MG63 (cell line): ENCODE results near the gene SPRR2B. TPM values are rescaled to one million over a fixed set of nuclear protein-coding genes. Genes with fewer than 3 reads are reported as not detected.
"Not testable (repeated sequence)": the region's sequence is repeated elsewhere in the genome, so short reads cannot be mapped to it uniquely, and the experiment has no call there.

Experiments
- DNase-seq: peaks from one replicate; pipeline ENCODE4 v3.0.0-alpha.2; 2020
- H3K27me3 ChIP-seq: fragments of 250-450 bp; sonication (Bioruptor Pico); 2 replicates; pipeline ENCODE4 v1.5.1; 2020; ENCODE audit warnings: mild to moderate bottlenecking, moderate library complexity
- H3K36me3 ChIP-seq: fragments of 250-450 bp; sonication (Bioruptor Pico); 2 replicates; pipeline ENCODE4 v1.5.1; 2020; ENCODE audit warnings: mild to moderate bottlenecking, moderate library complexity
- H3K4me3 ChIP-seq: fragments of 250-450 bp; sonication (Bioruptor Pico); 2 replicates; pipeline ENCODE4 v1.5.1; 2020; ENCODE audit warnings: mild to moderate bottlenecking, moderate library complexity
- H3K9me3 ChIP-seq: fragments of 250-450 bp; sonication (Bioruptor Pico); 2 replicates; pipeline ENCODE4 v1.5.1; 2020; ENCODE audit warnings: mild to moderate bottlenecking, moderate library complexity
- total RNA-seq: library from RNA; depleted of rRNA; stranded (reverse); fragments of >200 nt; shearing (Covaris generic); gene quantifications from 2 replicates; pipeline ENCODE4 v1.2.3, GENCODE V29; 2014; ENCODE audit warnings: low replicate concordance

Gene SPRR2B
- total RNA-seq, 1 experiment from 2014 or later = not detected

DNA sequence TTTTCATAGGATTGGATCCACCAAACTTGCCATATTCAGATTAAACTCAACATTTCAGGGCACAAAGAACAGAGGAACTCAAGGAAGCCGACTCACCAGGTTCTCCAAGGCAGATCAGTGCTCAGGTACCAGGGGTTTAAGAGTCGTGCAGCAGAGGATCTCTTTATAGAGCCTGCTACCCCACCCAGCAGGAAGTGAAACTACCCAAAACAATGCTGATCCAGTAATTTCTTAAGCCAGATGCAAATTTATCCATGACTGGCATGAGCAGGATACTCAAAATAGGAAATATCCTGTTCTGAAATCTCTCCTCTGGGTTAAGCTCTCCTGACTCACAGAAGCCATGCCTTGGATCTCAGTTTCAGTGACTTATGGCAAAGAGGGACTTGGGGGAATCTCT lies 14.0 kb downstream of the SPRR2B start, which contains the start of gene SPRR2A:
Gene SPRR2A (minus strand): TSS at position 138 of the 400 bp plus-strand sequence. CDS start 777 bp downstream, outside the sequence.
- DNase-seq = no peak
- H3K36me3 ChIP-seq = no peaks in the 10 kb centered on the region

GRCh38 chr1:153056111-153056510 lies 15.3 kb downstream of the SPRR2B start:
- H3K36me3 ChIP-seq, DNase-seq, H3K4me3 ChIP-seq, H3K9me3 ChIP-seq: not testable (repeated sequence)
- peaks cover 20% of the 10 kb centered on the region for H3K27me3 ChIP-seq

More for the DNA sequence above, 14.0 kb downstream of the SPRR2B start, which contains the start of gene SPRR2A:
- peaks cover 16% of the 10 kb centered on the region for H3K27me3 ChIP-seq
- H3K9me3 ChIP-seq = no peaks in the 10 kb centered on the region
- H3K4me3 ChIP-seq = no peak within 1 kb of the TSS

- Histone ChIP-seq H3K27me3 (peaks cover 16% of the 10 kb centered on the region), H3K9me3 (no peaks in the 10 kb centered on the region), H3K4me3 (no peak overlapping the region), H3K36me3 (no peaks in the 10 kb centered on the region)
- DNase-seq = no peak
These were observed 22.2 kb downstream of the SPRR2B start for GRCh38 chr1:153049211-153049610.

DNA sequence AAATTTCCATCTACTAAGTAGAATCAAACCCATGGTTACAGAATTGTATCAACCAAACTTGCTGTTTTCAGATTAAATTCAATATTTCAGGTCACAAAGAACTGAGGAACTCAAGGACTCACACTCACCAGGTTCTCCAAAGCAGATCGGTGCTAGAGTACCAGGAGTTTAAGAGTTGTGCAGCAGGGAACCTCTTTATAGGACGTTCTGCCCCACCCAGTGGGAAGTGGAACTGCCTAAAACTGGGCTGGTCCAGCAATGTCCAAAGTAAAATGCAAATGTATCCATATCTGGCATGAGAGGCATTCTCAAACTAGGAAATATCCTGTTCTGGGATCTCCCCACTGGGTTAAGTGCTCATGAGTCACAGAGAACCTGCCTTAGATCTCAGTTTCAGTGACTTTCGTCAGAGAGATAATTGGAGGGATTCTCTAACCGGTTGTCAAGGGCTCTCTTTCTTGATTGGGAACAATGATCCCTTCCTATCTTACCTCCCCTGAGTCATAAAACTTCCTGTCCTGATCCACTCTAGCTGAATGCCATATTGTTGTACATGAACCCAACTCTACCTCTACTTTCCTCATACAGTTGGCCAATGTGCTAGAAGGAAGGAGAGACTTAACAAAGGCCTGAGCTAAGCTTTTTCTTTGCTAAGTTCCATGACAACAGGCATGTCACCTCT lies 30.3 kb downstream of the SPRR2B start, which contains the start of gene SPRR2D:
Gene SPRR2D (minus strand): TSS at position 171 of the 682 bp plus-strand sequence. CDS start 774 bp downstream, outside the sequence.
- Histone ChIP-seq H3K9me3 (no peaks in the 10 kb centered on the region), H3K36me3 (no peaks in the 10 kb centered on the region), H3K4me3 (no peak within 1 kb of the TSS), H3K27me3 (peaks cover 24% of the 10 kb centered on the region)
- DNase-seq = no peak

GRCh38 chr1:153035211-153035610 lies 36.2 kb downstream of the SPRR2B start:
- DNase-seq = no peak

GRCh38 chr1:153032677-153033308 lies 38.6 kb downstream of the SPRR2B start:
- Histone ChIP-seq H3K36me3 (no peaks in the 10 kb centered on the region), H3K4me3 (no peak overlapping the region), H3K27me3 (peaks cover 7% of the 10 kb centered on the region; the same call in 1 of the 2 replicates), H3K9me3 (no peaks in the 10 kb centered on the region)
- DNase-seq = peak; percentile 83

More at GRCh38 chr1:153035211-153035610, 36.2 kb downstream of the SPRR2B start:
- Histone ChIP-seq H3K27me3 (peaks cover 11% of the 10 kb centered on the region), H3K36me3 (no peaks in the 10 kb centered on the region), H3K9me3 (no peaks in the 10 kb centered on the region), H3K4me3 (no peak overlapping the region)

DNA sequence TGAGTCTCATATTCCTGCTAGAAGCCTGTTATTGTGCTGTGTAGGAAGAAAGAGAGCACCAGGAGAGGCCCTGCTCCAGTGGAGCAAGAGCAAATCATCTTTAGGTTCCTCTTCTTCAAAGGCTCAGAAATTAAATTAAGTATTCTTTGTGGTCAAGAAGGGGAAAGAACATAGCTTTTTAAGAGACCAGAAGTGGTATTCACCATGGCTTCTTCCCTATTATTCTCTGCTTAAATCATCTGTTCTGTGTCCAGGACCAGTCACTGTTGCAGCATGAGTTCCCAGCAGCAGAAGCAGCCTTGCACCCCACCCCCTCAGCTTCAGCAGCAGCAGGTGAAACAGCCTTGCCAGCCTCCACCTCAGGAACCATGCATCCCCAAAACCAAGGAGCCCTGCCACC lies 39.3 kb downstream of the SPRR2B start:
- Histone ChIP-seq H3K36me3 (no peaks in the 10 kb centered on the region), H3K4me3 (no peak overlapping the region), H3K27me3 (0 out of 2 replicates have a peak, but pooled peaks cover 6% of the 10 kb centered on the region), H3K9me3 (no peaks in the 10 kb centered on the region)
- no peak for DNase-seq

DNA sequence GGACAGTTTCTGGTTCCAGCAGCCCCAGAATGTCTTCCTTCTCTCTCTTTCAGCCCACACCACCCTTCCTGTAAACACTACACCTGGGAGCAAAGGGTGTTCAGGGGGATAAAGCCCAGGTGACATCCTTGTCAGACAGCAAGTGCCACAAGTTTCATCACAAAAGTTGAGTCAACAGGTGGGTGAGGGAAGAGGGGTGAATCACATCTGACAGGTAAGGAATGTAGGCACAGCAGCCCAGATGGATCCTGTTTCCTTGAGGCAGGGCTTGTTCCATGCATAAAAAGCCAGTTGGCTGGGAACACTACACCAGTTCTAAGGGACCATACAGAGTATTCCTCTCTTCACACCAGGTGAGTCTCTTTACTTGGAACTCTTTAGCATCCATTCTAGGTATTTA lies 40.5 kb downstream of the SPRR2B start, which contains the start of gene SPRR1B:
Gene SPRR1B (plus strand): TSS at position 309 of the 400 bp plus-strand sequence. CDS start 1,143 bp downstream, outside the sequence.
- no peaks in the 10 kb centered on the region; the same call in 1 of the 2 replicates for H3K27me3 ChIP-seq
- no peak for DNase-seq
- no peak within 1 kb of the TSS for H3K4me3 ChIP-seq
- no peaks in the 10 kb centered on the region for H3K36me3 ChIP-seq
- no peaks in the 10 kb centered on the region for H3K9me3 ChIP-seq

GRCh38 chr1:153028766-153029165 lies 42.6 kb downstream of the SPRR2B start:
- H3K9me3 ChIP-seq = no peaks in the 10 kb centered on the region

DNA sequence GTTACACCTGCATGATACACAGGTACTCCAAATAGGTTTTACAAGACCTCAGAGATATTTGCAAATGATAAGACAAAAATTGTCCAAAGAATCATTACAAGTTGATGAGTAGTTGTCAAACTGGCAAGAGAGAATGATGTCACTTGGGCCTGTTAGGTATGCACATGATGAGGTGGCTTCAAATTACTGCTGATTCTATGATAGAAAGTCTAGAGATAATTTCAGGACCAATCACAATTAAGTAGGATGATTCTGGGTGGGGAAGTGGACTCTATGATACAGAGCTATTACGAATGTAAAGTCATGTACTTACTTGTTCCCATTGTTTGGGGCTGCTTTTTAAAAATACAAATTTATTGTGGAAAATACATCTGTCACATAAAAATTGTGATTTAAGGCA lies 45.6 kb downstream of the SPRR2B start:
- no peak overlapping the region for H3K4me3 ChIP-seq
- H3K9me3 ChIP-seq = no peaks in the 10 kb centered on the region
- H3K36me3 ChIP-seq = no peaks in the 10 kb centered on the region
- DNase-seq = no peak
- peaks cover 2% of the 10 kb centered on the region; the same call in 1 of the 2 replicates for H3K27me3 ChIP-seq

More at GRCh38 chr1:153028766-153029165, 42.6 kb downstream of the SPRR2B start:
- H3K36me3 ChIP-seq = no peaks in the 10 kb centered on the region
- no peak for DNase-seq
- H3K4me3 ChIP-seq = no peak overlapping the region
- peaks cover 2% of the 10 kb centered on the region; the same call in 1 of the 2 replicates for H3K27me3 ChIP-seq

DNA sequence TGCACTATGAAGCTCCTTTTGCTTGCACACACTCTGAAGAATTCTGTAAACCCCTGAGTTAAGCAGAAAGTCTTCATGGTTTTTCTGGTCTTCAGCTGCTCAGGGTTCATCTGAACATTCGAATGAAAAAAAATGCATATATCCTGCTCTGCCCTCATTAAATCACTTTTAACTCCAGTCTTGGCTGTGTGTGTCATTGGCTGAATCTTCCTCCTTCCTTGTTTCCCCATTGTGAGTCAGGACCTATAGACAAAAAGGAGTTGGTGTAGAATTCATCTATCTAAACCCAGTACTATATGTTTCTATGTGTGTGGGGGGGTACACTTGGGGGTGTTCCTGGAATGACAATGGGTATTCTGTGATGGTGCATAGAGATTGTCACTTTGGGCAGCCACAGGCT lies 47.0 kb downstream of the SPRR2B start:
- H3K4me3 ChIP-seq = no peak overlapping the region

GRCh38 chr1:153023109-153023508 lies 48.3 kb downstream of the SPRR2B start:
- Histone ChIP-seq H3K9me3 (no peaks in the 10 kb centered on the region), H3K4me3 (no peak overlapping the region), H3K27me3 (peaks cover 6% of the 10 kb centered on the region), H3K36me3 (no peaks in the 10 kb centered on the region)
- no peak for DNase-seq

More for the DNA sequence above, 47.0 kb downstream of the SPRR2B start:
- no peaks in the 10 kb centered on the region for H3K9me3 ChIP-seq
- no peak for DNase-seq
- H3K27me3 ChIP-seq = peaks cover 6% of the 10 kb centered on the region
- H3K36me3 ChIP-seq = no peaks in the 10 kb centered on the region

DNA sequence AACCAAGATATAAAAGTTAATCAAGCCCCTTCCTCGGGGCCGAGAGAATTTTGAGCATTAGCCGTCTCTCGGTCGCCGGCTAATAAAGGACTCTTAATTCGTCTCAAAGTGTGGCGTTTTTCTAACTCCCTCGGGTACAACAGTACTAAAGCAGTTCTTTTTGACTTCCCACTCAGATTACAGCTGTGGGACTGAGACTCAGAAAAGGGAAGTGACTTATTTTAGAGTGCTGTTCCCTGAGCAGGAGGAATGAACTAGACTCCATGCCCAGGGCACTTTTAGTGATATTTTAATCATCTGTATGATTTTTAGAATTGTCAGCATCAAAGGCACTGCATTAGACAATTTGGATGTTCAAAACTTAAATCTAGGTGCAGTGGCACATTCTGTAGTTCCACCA lies 49.1 kb downstream of the SPRR2B start:
- H3K9me3 ChIP-seq, H3K27me3 ChIP-seq, DNase-seq, H3K4me3 ChIP-seq, H3K36me3 ChIP-seq: not testable (repeated sequence)

- not testable (repeated sequence) for H3K9me3 ChIP-seq, H3K4me3 ChIP-seq, H3K36me3 ChIP-seq, DNase-seq, H3K27me3 ChIP-seq
These were observed 49.6 kb downstream of the SPRR2B start for GRCh38 chr1:153021829-153022228.
